Brain microvascular endothelial cell (primary cell): ENCODE data around the gene CYP1B1.
A peak's percentile ranks its signal among the peaks of the same experiment; 100 is the strongest.

Experiments
- DNase-seq: peaks from one replicate; pipeline ENCODE4 v3.0.0-alpha.2; 2020
- H3K27ac ChIP-seq: fragments of 250-450 bp; sonication (Bioruptor Pico); 2 replicates; pipeline ENCODE4 v1.5.1; 2020; ENCODE audit warnings: mild to moderate bottlenecking, moderate library complexity
- H3K27me3 ChIP-seq: fragments of 250-450 bp; sonication (Bioruptor Pico); replicated peaks from 2 replicates; pipeline ENCODE4 v1.5.1; 2020; ENCODE audit warnings: mild to moderate bottlenecking
- H3K36me3 ChIP-seq: fragments of 250-450 bp; sonication (Bioruptor Pico); replicated peaks from 2 replicates; pipeline ENCODE4 v1.5.1; 2020; ENCODE audit warnings: mild to moderate bottlenecking
- H3K4me3 ChIP-seq: 2 replicates; pipeline ENCODE4 v1.5.1; 2011; ENCODE audit warnings: low read depth, mild to moderate bottlenecking, control low read depth, low read length, moderate library complexity
- in situ Hi-C: cut with HindIII; loops from 2 replicates; pipeline ENCODE4 v1.10.0; 2017; ENCODE audit warnings: low sequenced_read_pairs, low pct_ligation_motif_present
- TF ChIP-seq, protein P1 (sequence below): IDR thresholded peaks from 2 replicates; pipeline ENCODE4 v1.5.1; 2011; ENCODE audit warnings: low read depth, mild to moderate bottlenecking, moderate library complexity, low read length, control low read depth, inconsistent platforms; ENCODE audit errors: missing control alignments

CYP1B1 gene

DNA sequence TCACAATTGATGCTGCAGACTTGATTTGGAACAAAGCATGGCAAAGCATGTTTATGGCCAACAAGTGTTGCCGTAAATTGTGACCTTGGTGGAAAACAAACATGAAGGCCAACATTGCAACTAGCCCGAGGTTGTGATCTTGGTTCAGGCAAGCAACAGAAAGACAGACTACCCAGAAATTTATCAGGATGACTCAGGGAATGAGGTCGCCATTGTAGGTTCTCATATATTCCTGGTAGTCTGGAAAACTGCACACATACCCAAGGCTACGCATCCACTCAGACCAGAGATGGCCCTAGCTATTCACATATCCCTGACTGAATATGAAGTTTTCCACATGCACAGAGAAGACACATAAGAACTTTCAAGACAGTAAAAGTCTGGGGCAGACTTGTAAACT is 30.1 kb downstream of the CYP1B1 start:
- H3K27me3 ChIP-seq: no peaks in the 10 kb centered on the region
- TF ChIP-seq, protein P1, sequence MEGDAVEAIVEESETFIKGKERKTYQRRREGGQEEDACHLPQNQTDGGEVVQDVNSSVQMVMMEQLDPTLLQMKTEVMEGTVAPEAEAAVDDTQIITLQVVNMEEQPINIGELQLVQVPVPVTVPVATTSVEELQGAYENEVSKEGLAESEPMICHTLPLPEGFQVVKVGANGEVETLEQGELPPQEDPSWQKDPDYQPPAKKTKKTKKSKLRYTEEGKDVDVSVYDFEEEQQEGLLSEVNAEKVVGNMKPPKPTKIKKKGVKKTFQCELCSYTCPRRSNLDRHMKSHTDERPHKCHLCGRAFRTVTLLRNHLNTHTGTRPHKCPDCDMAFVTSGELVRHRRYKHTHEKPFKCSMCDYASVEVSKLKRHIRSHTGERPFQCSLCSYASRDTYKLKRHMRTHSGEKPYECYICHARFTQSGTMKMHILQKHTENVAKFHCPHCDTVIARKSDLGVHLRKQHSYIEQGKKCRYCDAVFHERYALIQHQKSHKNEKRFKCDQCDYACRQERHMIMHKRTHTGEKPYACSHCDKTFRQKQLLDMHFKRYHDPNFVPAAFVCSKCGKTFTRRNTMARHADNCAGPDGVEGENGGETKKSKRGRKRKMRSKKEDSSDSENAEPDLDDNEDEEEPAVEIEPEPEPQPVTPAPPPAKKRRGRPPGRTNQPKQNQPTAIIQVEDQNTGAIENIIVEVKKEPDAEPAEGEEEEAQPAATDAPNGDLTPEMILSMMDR: no peak
- H3K36me3 ChIP-seq: no peaks in the 10 kb centered on the region
- H3K27ac ChIP-seq: no peak overlapping the region
- no peak overlapping the region for H3K4me3 ChIP-seq
- in situ Hi-C loops: no loop called here
- DNase-seq: peak; percentile 51

DNA sequence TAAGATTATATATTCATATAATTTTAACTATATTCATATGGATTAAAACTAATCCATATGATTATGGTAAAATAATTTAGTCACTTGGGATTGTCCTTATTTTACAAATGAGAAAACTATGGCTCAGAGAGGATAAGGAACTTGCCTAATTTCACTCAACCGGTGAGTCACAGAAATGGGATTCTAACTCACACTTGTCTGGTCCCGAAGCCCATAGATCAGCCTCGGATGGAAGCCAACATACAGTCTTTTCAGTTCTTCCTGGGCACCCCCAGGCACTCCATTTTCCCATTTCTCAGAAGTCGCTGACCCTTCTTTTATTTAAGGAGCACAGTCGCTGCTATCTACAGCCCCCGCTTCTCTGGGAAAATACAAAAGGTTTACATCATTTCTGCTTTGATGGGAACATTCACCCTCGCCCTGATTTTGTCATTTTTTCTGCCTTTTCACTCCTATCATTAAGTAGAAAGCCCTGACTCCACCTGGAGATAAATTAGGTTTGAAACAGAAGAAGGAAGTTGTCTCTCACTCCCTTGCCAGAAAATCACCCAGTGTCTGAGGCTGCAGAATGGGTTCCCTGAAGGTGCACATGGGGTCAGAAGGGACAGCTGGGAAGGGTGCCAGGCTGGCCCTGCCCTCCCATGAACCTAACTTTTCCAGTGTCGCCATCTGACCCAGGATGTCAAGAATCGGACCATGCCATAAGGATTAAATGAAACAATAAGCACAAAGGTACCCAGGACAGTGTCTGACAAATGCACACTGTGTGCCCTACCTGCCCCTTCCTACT is 36.6 kb downstream of the CYP1B1 start:
- H3K4me3 ChIP-seq: no peak overlapping the region
- in situ Hi-C loops: no loop called here
- DNase-seq: no peak
- H3K36me3 ChIP-seq: no peaks in the 10 kb centered on the region
- H3K27ac ChIP-seq: no peak overlapping the region
- no peaks in the 10 kb centered on the region for H3K27me3 ChIP-seq
- TF ChIP-seq, protein P1: no peak

DNA sequence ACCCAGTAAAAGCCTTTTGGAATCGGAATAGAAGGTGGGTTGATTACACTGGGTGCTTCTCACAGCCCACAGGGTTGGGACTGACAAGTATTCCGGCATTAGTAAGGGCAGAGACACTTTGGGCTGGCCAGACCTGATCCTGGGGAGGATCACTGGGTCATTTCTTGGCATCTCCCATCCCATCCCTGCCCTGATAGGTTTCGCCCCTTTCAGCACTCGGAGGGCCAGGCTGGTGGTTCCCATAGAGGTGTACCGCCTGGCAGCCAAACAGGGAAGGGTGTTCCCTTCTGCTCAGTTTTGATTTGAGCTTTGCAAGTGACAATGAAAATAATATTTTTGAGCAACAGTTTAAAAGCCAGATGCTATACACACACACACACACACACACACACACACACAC is 37.3 kb downstream of the CYP1B1 start:
- in situ Hi-C loops: no loop called here
- TF ChIP-seq, protein P1: no peak
- Histone ChIP-seq H3K36me3 (no peaks in the 10 kb centered on the region), H3K27ac (peak overlapping the region; percentile 49), H3K27me3 (no peaks in the 10 kb centered on the region), H3K4me3 (no peak overlapping the region)
- DNase-seq: no peak

GRCh38 chr2:38037757-38038621 is 38.0 kb downstream of the CYP1B1 start:
- no peaks in the 10 kb centered on the region for H3K27me3 ChIP-seq
- in situ Hi-C loops: no loop called here
- peak; percentile 48 for DNase-seq
- peak overlapping the region; percentile 38 for H3K4me3 ChIP-seq
- no peaks in the 10 kb centered on the region for H3K36me3 ChIP-seq
- H3K27ac ChIP-seq: peak overlapping the region; percentile 49
- TF ChIP-seq, protein P1: peak; percentile 71

DNA sequence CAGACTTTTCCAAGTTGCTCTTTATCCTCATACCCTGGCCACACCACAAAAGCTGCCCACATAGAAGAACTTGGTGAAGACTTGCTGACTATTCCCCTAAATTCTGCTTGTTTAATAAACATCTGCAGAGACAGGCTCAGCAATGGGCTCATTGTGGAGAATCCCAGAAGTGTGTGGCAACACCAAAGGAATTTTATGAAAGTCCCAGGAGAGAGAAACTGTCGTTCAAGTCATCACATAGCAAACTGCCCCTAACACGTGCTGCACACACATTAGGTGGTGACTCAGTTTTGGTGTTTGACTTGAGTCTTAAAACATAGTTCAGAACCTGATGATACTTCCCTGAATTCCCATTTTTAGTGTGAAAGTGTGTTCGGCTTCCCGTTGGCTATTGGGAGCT is 38.6 kb downstream of the CYP1B1 start:
- no peak overlapping the region for H3K4me3 ChIP-seq
- H3K27ac ChIP-seq: no peak overlapping the region
- in situ Hi-C loops: no loop called here
- no peaks in the 10 kb centered on the region for H3K27me3 ChIP-seq
- DNase-seq: no peak
- TF ChIP-seq, protein P1: no peak
- H3K36me3 ChIP-seq: no peaks in the 10 kb centered on the region
